ENCODE measurements around the gene BTBD9. TPM values are rescaled to one million over a fixed set of nuclear protein-coding genes. Genes with fewer than 3 reads are reported as not detected.
"Not testable (repeated sequence)": the region's sequence is repeated elsewhere in the genome, so short reads cannot be mapped to it uniquely, and the experiment has no call there.

The BTBD9 gene
- total RNA-seq, 2 experiments from 2014 or later, result 8.8 to 9.2 TPM

- CTCF ChIA-PET, result no interaction called here
These were observed 11.5 kb upstream of the BTBD9 start for GRCh38 chr6:38651121-38651784.

GRCh38 chr6:38650207-38650752 lies 10.6 kb upstream of the BTBD9 start:
- ChIA-PET POLR2A (no interaction called here), CTCF (no interaction called here)

More at GRCh38 chr6:38651121-38651784, 11.5 kb upstream of the BTBD9 start:
- POLR2A ChIA-PET, result no interaction called here

- POLR2A ChIA-PET, result no interaction called here
- CTCF ChIA-PET, result no interaction called here
These were observed 10.0 kb upstream of the BTBD9 start for GRCh38 chr6:38649744-38650143.

- ChIA-PET POLR2A (interaction anchor here (0.6 kb wide), 1 partner anchor 1237 kb away, joined by 5 read pairs; no protein-coding TSS in a partner anchor), CTCF (interaction anchor here (0.5 kb wide), 2 partner anchors 19 to 55 kb away, joined by 3 read pairs; no protein-coding TSS in a partner anchor)
These were observed 8.9 kb upstream of the BTBD9 start for GRCh38 chr6:38648629-38649028.

- CTCF ChIA-PET, result no interaction called here
- POLR2A ChIA-PET, result no interaction called here
These were observed 6.6 kb upstream of the BTBD9 start for GRCh38 chr6:38646166-38646878.

- POLR2A ChIA-PET, result no interaction called here
- CTCF ChIA-PET, result no interaction called here
These were observed 5.2 kb upstream of the BTBD9 start for GRCh38 chr6:38644951-38645350.

- ChIA-PET POLR2A (no interaction called here), CTCF (interaction anchor here (0.5 kb wide), 1 partner anchor 899 kb away, joined by 5 read pairs; no protein-coding TSS in a partner anchor)
These were observed 634 bp upstream of the BTBD9 start for GRCh38 chr6:38640216-38640909.

- ChIA-PET POLR2A (interaction anchor here (0.6 to 0.7 kb wide), 3 partner anchors 20 to 395 kb away, joined by 3 to 7 read pairs (median 3); no protein-coding TSS in a partner anchor), CTCF (no interaction called here)
These were observed 710 bp downstream of the BTBD9 start for GRCh38 chr6:38638941-38639497.

GRCh38 chr6:38637756-38638155 lies 2.0 kb downstream of the BTBD9 start:
- CTCF ChIA-PET, result no interaction called here
- POLR2A ChIA-PET, result no interaction called here

- ChIA-PET POLR2A (no interaction called here), CTCF (no interaction called here)
These were observed 3.7 kb downstream of the BTBD9 start for GRCh38 chr6:38636027-38636426.

- POLR2A ChIA-PET, result no interaction called here
- CTCF ChIA-PET, result no interaction called here
These were observed 5.2 kb downstream of the BTBD9 start for GRCh38 chr6:38634518-38634917.

GRCh38 chr6:38632490-38632889 lies 7.2 kb downstream of the BTBD9 start:
- ChIA-PET CTCF (no interaction called here), POLR2A (no interaction called here)

GRCh38 chr6:38631186-38631783 lies 8.4 kb downstream of the BTBD9 start:
- POLR2A ChIA-PET, result no interaction called here
- CTCF ChIA-PET, result interaction anchor here (1.0 kb wide), 1 partner anchor 72 kb away, joined by 3 read pairs; no protein-coding TSS in a partner anchor

GRCh38 chr6:38625217-38625616 lies 14.5 kb downstream of the BTBD9 start:
- CTCF ChIA-PET, result no interaction called here
- POLR2A ChIA-PET, result no interaction called here

GRCh38 chr6:38619342-38619741 lies 20.4 kb downstream of the BTBD9 start:
- POLR2A ChIA-PET, CTCF ChIA-PET: not testable (repeated sequence)

- POLR2A ChIA-PET, CTCF ChIA-PET: not testable (repeated sequence)
These were observed 21.4 kb downstream of the BTBD9 start for GRCh38 chr6:38618301-38618700.

GRCh38 chr6:38617856-38618255 lies 21.9 kb downstream of the BTBD9 start:
- ChIA-PET POLR2A (no interaction called here), CTCF (no interaction called here)

- CTCF ChIA-PET, result no interaction called here
- POLR2A ChIA-PET, result no interaction called here
These were observed 27.4 kb downstream of the BTBD9 start for GRCh38 chr6:38612143-38612965.

GRCh38 chr6:38610050-38610625 lies 29.6 kb downstream of the BTBD9 start:
- POLR2A ChIA-PET, result no interaction called here
- CTCF ChIA-PET, result interaction anchor here (0.7 kb wide), 1 partner anchor 13 kb away, joined by 3 read pairs; no protein-coding TSS in a partner anchor
